ENCODE results near the gene ZNF202. TPM values are rescaled to one million over a fixed set of nuclear protein-coding genes. Genes with fewer than 3 reads are reported as not detected.

ZNF202 gene
- 23.3 and 27.8 TPM in 2 replicates for total RNA-seq

GRCh38 chr11:123741159-123742030 lies at the start of gene ZNF202:
TSS of gene ZNF202 (minus strand) at chr11:123741660. CDS start at chr11:123730888, 10,772 bp downstream.
- intact Hi-C loops (cut with micrococcal nuclease), result loop anchor here (1.0 to 2.0 kb wide), 2 partner anchors 679 to 1211 kb away; partner anchors contain the start of gene HSPA8
- Mint-ChIP-seq H3K36me3 (ENCODE audit: low read depth) (peaks cover 43% of the 10 kb centered on the region), H3K27me3 (peaks cover 6% of the 10 kb centered on the region), H3K9me3 (no peaks in the 10 kb centered on the region), H3K27ac (peak within 1 kb of the TSS; percentile 90), H3K4me1 (peaks cover 30% of the 10 kb centered on the region), H3K4me3 (peak within 1 kb of the TSS; percentile 88)
- ChIA-PET CTCF (no interaction called here), POLR2A (interaction anchor here (0.7 to 1.2 kb wide), 3 partner anchors 14 to 679 kb away, joined by 3 to 5 read pairs (median 4); partner anchors contain the start of gene HSPA8)
- peak; percentile 91 for DNase-seq
- peak; percentile 92 for ATAC-seq (ENCODE audit: low read depth)
- TF ChIP-seq CTCF (IDR thresholded peaks at IDR 0.05), result no peak

GRCh38 chr11:123783536-123783935 lies 42.1 kb upstream of the ZNF202 start:
- intact Hi-C loops (cut with micrococcal nuclease), result no loop called here
- no peak for DNase-seq
- H3K27me3 Mint-ChIP-seq, result peaks cover 12% of the 10 kb centered on the region
- no peak for TF ChIP-seq CTCF (IDR thresholded peaks at IDR 0.05)
- no peak for ATAC-seq (ENCODE audit: low read depth)
- no peak overlapping the region for H3K4me3 Mint-ChIP-seq
- H3K27ac Mint-ChIP-seq, result no peak overlapping the region
- peaks cover 6% of the 10 kb centered on the region for H3K9me3 Mint-ChIP-seq
- CTCF ChIA-PET, result no interaction called here
- no peaks in the 10 kb centered on the region for H3K4me1 Mint-ChIP-seq
- POLR2A ChIA-PET, result no interaction called here
- H3K36me3 Mint-ChIP-seq (ENCODE audit: low read depth), result no peaks in the 10 kb centered on the region

- ChIA-PET POLR2A (no interaction called here), CTCF (interaction anchor here (0.7 kb wide), 1 partner anchor 8 kb away, joined by 3 read pairs; no protein-coding TSS in a partner anchor)
Observed at GRCh38 chr11:123778511-123778910, 37.1 kb upstream of the ZNF202 start.

GRCh38 chr11:123775715-123776549 lies 34.5 kb upstream of the ZNF202 start:
- Mint-ChIP-seq H3K27me3 (peaks cover 1% of the 10 kb centered on the region), H3K36me3 (ENCODE audit: low read depth) (no peaks in the 10 kb centered on the region), H3K27ac (no peak overlapping the region), H3K4me3 (no peak overlapping the region), H3K9me3 (peaks cover 6% of the 10 kb centered on the region), H3K4me1 (no peaks in the 10 kb centered on the region)
- CTCF ChIA-PET, result no interaction called here
- DNase-seq (no peak), ATAC-seq (ENCODE audit: low read depth) (no peak)
- POLR2A ChIA-PET, result no interaction called here
- no peak for TF ChIP-seq CTCF (IDR thresholded peaks at IDR 0.05)
- intact Hi-C loops (cut with micrococcal nuclease), result no loop called here

More at GRCh38 chr11:123778511-123778910, 37.1 kb upstream of the ZNF202 start:
- Mint-ChIP-seq H3K27ac (no peak overlapping the region), H3K4me3 (no peak overlapping the region), H3K4me1 (no peaks in the 10 kb centered on the region), H3K36me3 (ENCODE audit: low read depth) (no peaks in the 10 kb centered on the region), H3K27me3 (peaks cover 11% of the 10 kb centered on the region), H3K9me3 (no peaks in the 10 kb centered on the region)
- no peak for DNase-seq
- intact Hi-C loops (cut with micrococcal nuclease), result no loop called here
- ATAC-seq (ENCODE audit: low read depth), result no peak
- TF ChIP-seq CTCF (IDR thresholded peaks at IDR 0.05), result no peak

- POLR2A ChIA-PET, result no interaction called here
- no peak for TF ChIP-seq CTCF (IDR thresholded peaks at IDR 0.05)
- Mint-ChIP-seq H3K4me1 (no peaks in the 10 kb centered on the region), H3K27me3 (no peaks in the 10 kb centered on the region), H3K36me3 (ENCODE audit: low read depth) (no peaks in the 10 kb centered on the region), H3K9me3 (peaks cover 6% of the 10 kb centered on the region), H3K27ac (no peak overlapping the region), H3K4me3 (no peak overlapping the region)
- CTCF ChIA-PET, result no interaction called here
- DNase-seq, result no peak
- intact Hi-C loops (cut with micrococcal nuclease), result no loop called here
- ATAC-seq (ENCODE audit: low read depth), result no peak
Observed at GRCh38 chr11:123775289-123775688, 33.8 kb upstream of the ZNF202 start.

Data from activated B cell treated with CpG ODN at 0.5 μM for 24 hours (primary cell).